ENCODE results near the gene PTTG2. TPM values are rescaled to one million over a fixed set of nuclear protein-coding genes. Genes with fewer than 3 reads are reported as not detected.

Gene PTTG2
- total RNA-seq, 1 experiment from 2014 or later, result 0.35 TPM

GRCh38 chr4:37981844-37982720 is 21.9 kb downstream of the PTTG2 start (continued):
- TF ChIP-seq PRDM15 (CRISPR knock-in tag; IDR thresholded peaks at IDR 0.05) (no peak), NFATC4 (CRISPR knock-in tag; IDR thresholded peaks at IDR 0.05) (no peak), ZMAT4 (CRISPR knock-in tag; IDR thresholded peaks at IDR 0.05) (no peak), MXD4 (CRISPR knock-in tag; IDR thresholded peaks at IDR 0.05; ENCODE audit: borderline replicate concordance) (no peak), RELA (CRISPR knock-in tag; IDR thresholded peaks at IDR 0.05; ENCODE audit: borderline replicate concordance) (no peak), SOX15 (CRISPR knock-in tag; IDR thresholded peaks at IDR 0.05) (no peak), CBFB (CRISPR knock-in tag; IDR thresholded peaks at IDR 0.05; ENCODE audit: low read depth) (no peak), IRF1 (CRISPR knock-in tag; IDR thresholded peaks at IDR 0.05) (no peak)

GRCh38 chr4:37982736-37983135 is 22.5 kb downstream of the PTTG2 start:
- H3K36me3 Mint-ChIP-seq, result no peaks in the 10 kb centered on the region
- H3K4me1 Mint-ChIP-seq, result peaks cover 73% of the 10 kb centered on the region
- H3K4me3 Mint-ChIP-seq, result no peak overlapping the region
- no peak for DNase-seq (ENCODE audit: low spot score)
- no peaks in the 10 kb centered on the region for H3K27me3 Mint-ChIP-seq (ENCODE audit: low read depth)
- peak; percentile 40 for ATAC-seq
- peak overlapping the region; percentile 75; the same call in 1 of the 2 replicates for H3K27ac Mint-ChIP-seq
- H3K9me3 Mint-ChIP-seq, result no peaks in the 10 kb centered on the region
- ChIA-PET POLR2A (interaction anchor here (1.1 kb wide), 1 partner anchor 8 kb away, joined by 3 read pairs; no protein-coding TSS in a partner anchor), CTCF (interaction anchor here (0.8 to 1.6 kb wide), 3 partner anchors 11 to 91 kb away, joined by 3 to 4 read pairs (median 3); no protein-coding TSS in a partner anchor)
- TF ChIP-seq NFATC4 (CRISPR knock-in tag; IDR thresholded peaks at IDR 0.05) (no peak), PREB (CRISPR knock-in tag; IDR thresholded peaks at IDR 0.05; ENCODE audit: borderline replicate concordance) (no peak), SMAD3 (CRISPR knock-in tag; IDR thresholded peaks at IDR 0.05; ENCODE audit: borderline replicate concordance) (no peak), NFYB (CRISPR knock-in tag; conservative IDR thresholded peaks at IDR 0.05; ENCODE audit: low read depth) (no peak), ZNF416 (CRISPR knock-in tag; IDR thresholded peaks at IDR 0.05) (no peak), ATF6 (CRISPR knock-in tag; IDR thresholded peaks at IDR 0.05) (no peak), NFE2L1 (CRISPR knock-in tag; IDR thresholded peaks at IDR 0.05) (no peak), PRDM15 (CRISPR knock-in tag; IDR thresholded peaks at IDR 0.05) (no peak), EMX1 (CRISPR knock-in tag; IDR thresholded peaks at IDR 0.05) (no peak), TEAD4 (CRISPR knock-in tag; IDR thresholded peaks at IDR 0.05) (no peak)
